CD4-positive, alpha-beta memory T cell (primary cell): ENCODE data around the gene IRF5. TPM values are rescaled to one million over a fixed set of nuclear protein-coding genes. Genes with fewer than 3 reads are reported as not detected.

ENCODE experiments used
- CTCF ChIA-PET: fragments of 350-600 bp; sonication (Branson Sonifier 250); formaldehyde crosslinking; loops from one replicate; lab custom pipeline; 2021; ENCODE audit warnings: inconsistent platforms; ENCODE audit not compliant: partially characterized antibody; lab: Charles Lee
- POLR2A ChIA-PET: fragments of 350-600 bp; sonication (Branson Sonifier 250); formaldehyde crosslinking; loops from one replicate; lab custom pipeline; 2021; ENCODE audit not compliant: partially characterized antibody; lab: Charles Lee
- DNase-seq, 5 donors: peaks; one replicate each; pipeline versions ENCODE4 v3.0.0 to v3.0.0-alpha.2; 2020 to 2022; ENCODE audit warnings: mixed read lengths in 1 of 5
- H3K27ac ChIP-seq: one replicate; pipeline ENCODE4 v1.7.0; 2013; ENCODE audit warnings: low read depth, low read length
- H3K27me3 ChIP-seq: 2 replicates; pipeline ENCODE4 v1.7.0; 2013; ENCODE audit warnings: mild to moderate bottlenecking, low read length, moderate library complexity; ENCODE audit not compliant: insufficient read depth
- H3K36me3 ChIP-seq: 2 replicates; pipeline ENCODE4 v1.7.0; 2013; ENCODE audit warnings: mild to moderate bottlenecking, low read length, moderate library complexity; ENCODE audit not compliant: insufficient read depth
- H3K4me1 ChIP-seq: 2 replicates; pipeline ENCODE4 v1.7.0; 2013; ENCODE audit warnings: mild to moderate bottlenecking, low read length, moderate library complexity; ENCODE audit not compliant: insufficient read depth
- H3K4me3 ChIP-seq, 2 donors: one replicate each; pipeline ENCODE4 v1.7.0; 2013; ENCODE audit warnings: low read length in 2 of 2, mild to moderate bottlenecking in 1 of 2
- H3K9me3 ChIP-seq, 2 donors: one replicate each; pipeline ENCODE4 v1.7.0; 2013; ENCODE audit warnings: low read length in 2 of 2, control low read depth in 1 of 2; ENCODE audit not compliant: control insufficient read depth in 1 of 2
- H3K27ac Mint-ChIP-seq, 7 donors: one replicate each; pipeline ENCODE4 v1.8.0; 2020 to 2021; ENCODE audit warnings: mixed read lengths in 7 of 7, mild to moderate bottlenecking in 6 of 7, inconsistent platforms in 3 of 7, moderate library complexity in 3 of 7
- H3K27me3 Mint-ChIP-seq, 2 donors: one replicate each; pipeline ENCODE4 v1.8.0; 2020 to 2021; ENCODE audit warnings: mixed read lengths in 2 of 2
- H3K36me3 Mint-ChIP-seq, 2 donors: one replicate each; pipeline ENCODE4 v1.8.0; 2020 to 2021; ENCODE audit warnings: mixed read lengths in 2 of 2, inconsistent platforms in 1 of 2, mild to moderate bottlenecking in 1 of 2
- H3K4me1 Mint-ChIP-seq, 4 donors: one replicate each; pipeline ENCODE4 v1.8.0; 2020 to 2021; ENCODE audit warnings: mixed read lengths in 4 of 4, mild to moderate bottlenecking in 1 of 4
- H3K4me3 Mint-ChIP-seq, 8 donors: one replicate each; pipeline ENCODE4 v1.8.0; 2020 to 2021; ENCODE audit warnings: mixed read lengths in 8 of 8, mild to moderate bottlenecking in 7 of 8, moderate library complexity in 6 of 8, inconsistent platforms in 3 of 8
- H3K9me3 Mint-ChIP-seq, 8 donors: one replicate each; pipeline ENCODE4 v1.8.0; 2020 to 2021; ENCODE audit warnings: mixed read lengths in 8 of 8, mild to moderate bottlenecking in 5 of 8, inconsistent platforms in 3 of 8, moderate library complexity in 1 of 8
- intact Hi-C: fragments of 100-400 bp; cut with micrococcal nuclease; formaldehyde crosslinking; loops from one replicate; pipeline ENCODE4 v1.15.1; 2023
- polyA plus RNA-seq, 2 donors: library from polyadenylated mRNA; unstranded; fragments of 300-500 nt; fragmentation: Illumina TruSeq; gene quantifications; one replicate each; pipeline ENCODE4 v1.2.3, GENCODE V29; 2021
- total RNA-seq, 2 experiments: library from RNA; stranded (reverse); gene quantifications; one replicate each; pipeline ENCODE4 v1.2.3, GENCODE V29; 2021

IRF5 gene
- total and polyA plus RNA-seq, 4 experiments from 2014 or later: 7.2 to 27.8 (median 11.8) TPM

DNA sequence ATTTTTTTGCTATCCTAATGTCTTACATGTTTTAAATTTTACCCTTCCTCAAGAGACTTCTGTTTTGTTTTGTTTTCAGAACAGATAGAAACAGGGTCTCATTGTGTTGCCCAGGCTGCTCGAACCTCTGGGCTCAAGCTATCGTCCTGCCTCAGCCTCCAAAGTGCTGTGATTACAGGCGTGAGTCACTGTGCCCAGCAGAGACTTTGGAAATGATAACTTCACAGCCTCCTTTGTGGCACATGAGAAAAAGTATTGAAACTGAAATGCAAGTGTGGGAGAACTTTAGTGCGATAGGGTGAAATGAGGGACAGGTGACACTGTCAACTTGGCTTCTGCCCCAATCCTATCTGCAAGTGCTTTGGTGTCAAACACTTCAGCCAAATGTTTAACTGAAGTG is 21.6 kb downstream of the IRF5 start:
- Histone ChIP-seq H3K4me1 (peaks cover 5% of the 10 kb centered on the region), H3K9me3 (no peaks in the 10 kb centered on the region), H3K27ac (no peak overlapping the region), H3K27me3 (no peaks in the 10 kb centered on the region), H3K36me3 (peaks cover 49% of the 10 kb centered on the region), H3K4me3 (no peak overlapping the region)
- Mint-ChIP-seq H3K27ac (peak overlapping the region in 5 of 7 donors; percentile 21 to 60 (median 23)), H3K4me1 (peaks cover 0 to 5% (median 2%) of the 10 kb centered on the region in 4 donors), H3K27me3 (no peaks in the 10 kb centered on the region), H3K4me3 (no peak overlapping the region), H3K9me3 (no peaks in the 10 kb centered on the region), H3K36me3 (peaks cover 36 to 77% of the 10 kb centered on the region in 2 donors)
- ChIA-PET POLR2A (no interaction called here), CTCF (interaction anchor here (1.2 to 3.8 kb wide), 2 partner anchors 11 to 130 kb away, joined by 3 to 14 read pairs; no protein-coding TSS in a partner anchor)
- intact Hi-C loops: no loop called here
- DNase-seq: no peak

DNA sequence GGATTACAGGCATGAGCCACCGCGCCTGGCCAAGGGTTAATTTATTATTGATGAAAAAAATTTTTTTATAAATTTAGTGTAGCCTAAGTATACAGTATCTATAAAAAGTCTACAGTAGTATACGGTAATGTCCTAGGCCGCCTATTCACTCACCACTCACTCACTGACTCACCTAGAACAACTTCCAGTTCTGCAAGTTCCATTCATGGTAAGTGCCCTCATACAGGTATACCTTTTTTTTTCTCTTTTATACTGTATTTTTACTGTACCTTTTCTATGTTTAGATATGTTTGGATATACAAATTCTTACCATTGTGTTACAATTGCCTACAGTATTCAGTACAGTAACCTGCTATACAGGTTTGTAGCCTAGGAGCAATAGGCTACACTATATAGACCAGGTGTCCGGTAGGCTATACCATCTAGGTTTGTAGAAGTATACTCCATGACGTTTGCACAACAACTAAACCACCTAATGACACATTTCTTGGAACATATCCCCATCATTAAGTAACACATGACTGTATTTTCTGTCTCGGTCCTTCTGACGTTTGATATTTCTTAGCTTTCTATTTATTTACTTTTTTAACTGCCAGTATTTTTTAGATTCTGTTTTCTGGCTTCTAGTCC is 23.4 kb downstream of the IRF5 start:
- Mint-ChIP-seq H3K4me3 (no peak overlapping the region), H3K27me3 (no peaks in the 10 kb centered on the region), H3K4me1 (peaks cover 0 to 5% (median 4%) of the 10 kb centered on the region in 4 donors), H3K27ac (no peak overlapping the region), H3K9me3 (no peaks in the 10 kb centered on the region), H3K36me3 (peaks cover 39 to 75% of the 10 kb centered on the region in 2 donors)
- Histone ChIP-seq H3K27me3 (no peaks in the 10 kb centered on the region), H3K27ac (no peak overlapping the region), H3K4me3 (no peak overlapping the region), H3K4me1 (peaks cover 5% of the 10 kb centered on the region), H3K9me3 (no peaks in the 10 kb centered on the region), H3K36me3 (peaks cover 53% of the 10 kb centered on the region)
- POLR2A ChIA-PET: no interaction called here
- CTCF ChIA-PET: interaction anchor here (1.3 kb wide), 1 partner anchor 78 kb away, joined by 3 read pairs; no protein-coding TSS in a partner anchor
- no peak for DNase-seq
- intact Hi-C loops: no loop called here

DNA sequence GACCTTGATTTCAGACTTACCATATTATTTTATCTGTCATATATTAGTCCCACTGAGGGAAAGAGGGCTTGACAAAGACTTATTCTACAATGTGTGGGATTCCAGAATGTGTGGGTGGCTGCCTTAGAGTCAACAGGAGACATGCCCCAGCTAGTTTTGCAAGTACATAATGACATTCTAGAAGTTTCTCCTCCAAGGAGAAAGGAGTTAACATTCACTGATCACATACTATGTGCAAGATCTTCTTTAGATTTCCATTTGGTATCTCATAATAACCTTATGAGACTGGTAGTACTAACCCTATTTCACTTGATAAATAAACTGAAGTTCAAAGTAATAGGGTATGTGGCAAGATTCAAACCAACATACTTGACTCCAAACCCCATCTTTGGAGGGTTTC is 25.2 kb downstream of the IRF5 start:
- Histone ChIP-seq H3K27ac (no peak overlapping the region), H3K36me3 (peaks cover 51% of the 10 kb centered on the region)

GRCh38 chr7:128963327-128963757 is 25.6 kb downstream of the IRF5 start:
- Histone ChIP-seq H3K36me3 (peaks cover 51% of the 10 kb centered on the region), H3K9me3 (no peaks in the 10 kb centered on the region), H3K4me1 (peaks cover 5% of the 10 kb centered on the region), H3K27me3 (no peaks in the 10 kb centered on the region), H3K27ac (no peak overlapping the region), H3K4me3 (no peak overlapping the region)
- Mint-ChIP-seq H3K27me3 (no peaks in the 10 kb centered on the region), H3K36me3 (peaks cover 29 to 77% of the 10 kb centered on the region in 2 donors), H3K4me1 (peaks cover 0 to 5% (median 4%) of the 10 kb centered on the region in 4 donors), H3K9me3 (no peaks in the 10 kb centered on the region), H3K27ac (peak overlapping the region in 5 of 7 donors; percentile 16 to 63 (median 54)), H3K4me3 (no peak overlapping the region)
- POLR2A ChIA-PET: no interaction called here
- peak in 1 of 5 donors; percentile 9 for DNase-seq
- CTCF ChIA-PET: interaction anchor here (1.3 kb wide), 1 partner anchor 22 kb away, joined by 3 read pairs; no protein-coding TSS in a partner anchor
- intact Hi-C loops: no loop called here

More for the DNA sequence above, 25.2 kb downstream of the IRF5 start:
- ChIA-PET POLR2A (interaction anchor here (0.9 to 1.1 kb wide), 2 partner anchors 10 to 18 kb away, joined by 3 read pairs; no protein-coding TSS in a partner anchor), CTCF (no interaction called here)
- no peak for DNase-seq
- no peaks in the 10 kb centered on the region for H3K27me3 Mint-ChIP-seq
- peaks cover 31 to 78% of the 10 kb centered on the region in 2 donors for H3K36me3 Mint-ChIP-seq
- no peaks in the 10 kb centered on the region for H3K9me3 Mint-ChIP-seq
- Histone ChIP-seq H3K9me3 (no peaks in the 10 kb centered on the region), H3K4me1 (peaks cover 5% of the 10 kb centered on the region), H3K27me3 (no peaks in the 10 kb centered on the region), H3K4me3 (no peak overlapping the region)
- intact Hi-C loops: no loop called here
- H3K27ac Mint-ChIP-seq: peak overlapping the region in 5 of 7 donors; percentile 16 to 63 (median 34)
- peaks cover 0 to 5% (median 4%) of the 10 kb centered on the region in 4 donors for H3K4me1 Mint-ChIP-seq
- no peak overlapping the region for H3K4me3 Mint-ChIP-seq

DNA sequence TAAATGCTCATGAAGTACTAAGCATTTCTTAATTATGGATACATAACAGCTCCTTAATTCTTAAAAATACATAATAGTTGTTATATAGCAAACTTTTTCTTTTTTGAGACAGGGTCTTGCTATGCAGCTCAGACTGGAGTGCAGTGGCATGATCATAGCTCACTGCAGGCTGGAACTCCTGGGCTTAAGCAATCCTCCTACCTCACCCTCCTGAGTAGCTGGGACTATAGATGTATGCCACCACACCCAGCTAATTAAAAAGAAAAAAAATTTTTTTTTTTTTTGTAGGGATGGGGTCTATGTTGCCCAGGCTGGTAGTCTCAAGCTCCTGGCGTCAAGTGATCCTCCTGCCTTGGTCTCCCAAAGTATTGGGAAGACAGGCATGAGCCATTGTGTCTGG is 30.9 kb downstream of the IRF5 start:
- no peaks in the 10 kb centered on the region for H3K27me3 ChIP-seq
- POLR2A ChIA-PET: no interaction called here
- H3K27ac Mint-ChIP-seq: no peak overlapping the region
- H3K36me3 ChIP-seq: peaks cover 72% of the 10 kb centered on the region
- H3K4me1 Mint-ChIP-seq: peaks cover 0 to 4% (median 0%) of the 10 kb centered on the region in 4 donors
- H3K4me3 Mint-ChIP-seq: no peak overlapping the region
- H3K27ac ChIP-seq: no peak overlapping the region
- peaks cover 2% of the 10 kb centered on the region for H3K4me1 ChIP-seq
- H3K9me3 Mint-ChIP-seq: no peaks in the 10 kb centered on the region
- H3K27me3 Mint-ChIP-seq: no peaks in the 10 kb centered on the region
- intact Hi-C loops: no loop called here
- H3K36me3 Mint-ChIP-seq: peaks cover 51 to 77% of the 10 kb centered on the region in 2 donors
- CTCF ChIA-PET: no interaction called here
- H3K4me3 ChIP-seq: no peak overlapping the region
- no peaks in the 10 kb centered on the region for H3K9me3 ChIP-seq
- DNase-seq: no peak

DNA sequence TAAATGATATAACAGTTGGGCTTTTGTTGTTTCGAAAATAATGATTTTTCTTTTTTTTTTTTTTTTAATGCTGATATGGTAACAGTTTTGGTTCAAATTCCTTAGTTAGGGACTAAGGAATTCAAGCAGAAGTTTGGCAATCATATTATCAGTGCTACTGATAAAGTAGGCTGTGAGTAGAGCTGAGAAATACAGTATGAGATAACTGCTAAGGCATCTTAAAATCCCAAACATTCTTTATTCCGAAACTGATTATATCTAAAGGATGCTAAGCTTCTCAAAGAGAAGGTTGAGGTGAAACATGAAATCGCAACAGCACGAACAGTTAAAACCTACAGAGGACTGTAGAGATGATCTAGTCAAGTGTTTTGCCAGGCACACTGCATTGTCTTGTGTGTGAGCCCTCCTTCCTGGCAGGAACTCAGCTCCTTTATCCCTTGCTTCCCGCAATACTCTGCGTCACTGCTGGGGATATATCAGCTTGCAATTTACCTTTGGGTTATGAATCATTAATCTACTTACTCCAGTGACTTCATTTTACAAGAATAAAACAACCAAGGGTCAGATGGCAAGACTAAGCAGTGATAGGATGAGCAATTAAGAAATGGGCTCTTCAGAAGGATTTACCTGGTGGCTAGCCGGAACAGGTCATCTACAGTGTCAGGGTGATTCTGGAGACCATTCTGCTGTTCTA is 36.7 kb downstream of the IRF5 start:
- no peaks in the 10 kb centered on the region for H3K9me3 ChIP-seq
- Mint-ChIP-seq H3K4me1 (no peaks in the 10 kb centered on the region), H3K27me3 (no peaks in the 10 kb centered on the region), H3K4me3 (no peak overlapping the region), H3K36me3 (peaks cover 62 to 82% of the 10 kb centered on the region in 2 donors), H3K9me3 (no peaks in the 10 kb centered on the region), H3K27ac (peak overlapping the region in 2 of 7 donors; percentile 3 to 12)
- intact Hi-C loops: no loop called here
- ChIA-PET POLR2A (no interaction called here), CTCF (interaction anchor here (1.1 to 1.4 kb wide), 2 partner anchors 91 to 117 kb away, joined by 3 to 6 read pairs; no protein-coding TSS in a partner anchor)
- no peak overlapping the region for H3K27ac ChIP-seq
- H3K27me3 ChIP-seq: no peaks in the 10 kb centered on the region
- DNase-seq: no peak
- H3K4me3 ChIP-seq: no peak overlapping the region
- no peaks in the 10 kb centered on the region for H3K4me1 ChIP-seq
- peaks cover 74% of the 10 kb centered on the region for H3K36me3 ChIP-seq

GRCh38 chr7:128982105-128982504 is 44.4 kb downstream of the IRF5 start:
- ChIA-PET CTCF (no interaction called here), POLR2A (no interaction called here)
- H3K36me3 Mint-ChIP-seq: peaks cover 64 to 82% of the 10 kb centered on the region in 2 donors
- no peak overlapping the region for H3K4me3 ChIP-seq
- intact Hi-C loops: no loop called here
- H3K4me1 Mint-ChIP-seq: peaks cover 0 to 1% (median 0%) of the 10 kb centered on the region in 4 donors
- H3K27me3 ChIP-seq: no peaks in the 10 kb centered on the region
- no peaks in the 10 kb centered on the region for H3K4me1 ChIP-seq
- H3K27ac ChIP-seq: no peak overlapping the region
- peaks cover 70% of the 10 kb centered on the region for H3K36me3 ChIP-seq
- no peaks in the 10 kb centered on the region for H3K9me3 ChIP-seq
- no peaks in the 10 kb centered on the region for H3K27me3 Mint-ChIP-seq
- no peaks in the 10 kb centered on the region for H3K9me3 Mint-ChIP-seq
- no peak overlapping the region for H3K4me3 Mint-ChIP-seq
- peak overlapping the region in 1 of 7 donors; percentile 70 for H3K27ac Mint-ChIP-seq
- DNase-seq: no peak
